IPS DF 4.7 (cell line): ENCODE measurements around the gene SUGT1.

Source experiments
- DNase-seq: peaks from one replicate; pipeline ENCODE4 v3.0.0-alpha.2; 2013; ENCODE audit warnings: low spot score; ENCODE audit errors: extremely low read depth

SUGT1 gene

DNA sequence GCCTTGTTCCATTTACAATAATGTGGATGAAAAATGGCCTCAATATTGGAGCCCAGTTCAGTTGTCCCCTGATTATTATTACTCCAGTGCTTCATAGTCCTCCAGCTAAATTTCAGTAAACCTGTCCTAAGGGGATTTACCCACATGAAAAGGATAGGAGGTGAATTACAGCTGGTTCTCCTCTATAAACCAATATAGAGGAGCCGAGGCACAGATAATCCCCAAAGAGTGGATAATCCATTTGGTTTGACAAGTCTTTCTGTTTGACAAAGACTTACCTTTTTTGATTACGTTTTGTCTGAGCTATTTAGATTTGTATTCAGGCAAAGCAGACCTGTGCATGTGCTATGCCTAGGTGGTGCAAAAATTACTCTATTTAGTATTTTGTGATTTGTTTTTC, 84.3 kb downstream of the SUGT1 start:
- no peak for DNase-seq

DNA sequence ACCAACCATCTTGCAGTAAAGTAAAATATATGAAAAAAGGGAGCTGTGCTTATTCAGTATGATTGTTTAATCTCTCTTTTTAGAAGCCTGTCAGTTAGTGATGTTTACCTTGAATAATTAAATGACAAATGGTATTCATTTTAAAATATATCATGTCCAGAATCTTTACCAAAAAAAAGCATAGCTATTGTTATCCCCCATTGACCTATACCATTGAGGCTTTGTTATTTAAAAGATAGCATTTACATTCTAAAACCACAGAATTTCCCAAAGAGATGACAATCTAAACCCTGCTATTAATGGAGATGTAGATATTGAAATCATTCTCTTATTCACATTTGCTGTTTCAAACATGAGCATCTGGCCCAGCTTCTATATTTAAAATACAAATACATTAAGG, 84.8 kb downstream of the SUGT1 start:
- no peak for DNase-seq

DNA sequence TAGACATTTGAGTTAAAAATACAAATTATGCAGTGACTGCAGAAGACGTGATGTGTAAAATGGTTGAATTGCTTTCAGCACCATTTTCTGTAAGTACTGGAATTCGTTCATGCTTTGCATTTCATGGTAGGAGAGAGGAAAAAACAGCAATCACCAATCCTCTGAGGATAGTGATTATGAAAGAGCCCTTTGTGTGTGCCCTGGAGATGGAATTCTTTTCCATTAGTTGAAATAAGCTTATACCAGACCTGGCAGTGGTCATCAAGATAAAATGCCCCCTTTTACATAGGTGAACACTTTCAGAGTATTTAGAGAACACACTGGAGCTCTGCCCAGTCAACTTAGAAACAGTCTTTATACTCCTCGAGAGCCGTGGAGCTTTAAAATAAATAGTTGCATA, 85.3 kb downstream of the SUGT1 start:
- DNase-seq, result no peak

DNA sequence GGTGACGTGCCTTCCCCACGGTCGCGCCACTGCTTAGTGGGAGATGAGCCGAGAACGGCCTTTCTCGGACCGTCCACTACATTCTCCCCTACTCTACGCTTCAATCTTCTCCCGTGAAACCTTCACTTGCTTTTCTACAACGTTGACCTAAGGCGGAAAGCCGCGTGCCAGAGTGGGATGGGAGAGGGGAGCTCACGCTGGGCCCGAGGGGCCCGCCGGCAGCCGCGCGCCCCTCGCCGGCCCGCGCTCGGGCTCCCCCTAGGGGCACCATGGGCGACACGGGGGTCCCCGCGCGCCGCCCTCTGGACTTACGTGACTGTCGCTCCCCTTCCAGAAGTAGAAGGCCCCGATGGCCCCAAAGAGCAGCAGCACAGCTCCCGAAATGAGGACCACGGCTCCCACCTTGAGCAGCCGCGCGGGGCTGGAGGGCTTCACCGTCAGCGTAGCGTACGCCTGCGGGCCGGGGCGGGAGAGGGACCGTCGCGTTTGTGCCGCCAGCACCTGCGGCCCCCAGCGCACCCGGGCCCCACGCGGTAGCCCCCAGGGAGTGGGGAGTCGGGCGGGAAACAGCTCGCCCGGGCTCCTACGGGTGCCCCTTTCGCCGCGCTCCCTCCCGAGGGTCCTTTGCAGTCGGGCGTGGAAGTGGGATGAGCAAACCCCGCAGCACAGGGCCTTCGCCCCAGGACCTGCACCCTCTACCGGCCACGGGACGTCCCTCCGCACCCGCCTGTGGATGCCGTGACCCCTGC, 86.3 kb downstream of the SUGT1 start:
- no peak for DNase-seq

DNA sequence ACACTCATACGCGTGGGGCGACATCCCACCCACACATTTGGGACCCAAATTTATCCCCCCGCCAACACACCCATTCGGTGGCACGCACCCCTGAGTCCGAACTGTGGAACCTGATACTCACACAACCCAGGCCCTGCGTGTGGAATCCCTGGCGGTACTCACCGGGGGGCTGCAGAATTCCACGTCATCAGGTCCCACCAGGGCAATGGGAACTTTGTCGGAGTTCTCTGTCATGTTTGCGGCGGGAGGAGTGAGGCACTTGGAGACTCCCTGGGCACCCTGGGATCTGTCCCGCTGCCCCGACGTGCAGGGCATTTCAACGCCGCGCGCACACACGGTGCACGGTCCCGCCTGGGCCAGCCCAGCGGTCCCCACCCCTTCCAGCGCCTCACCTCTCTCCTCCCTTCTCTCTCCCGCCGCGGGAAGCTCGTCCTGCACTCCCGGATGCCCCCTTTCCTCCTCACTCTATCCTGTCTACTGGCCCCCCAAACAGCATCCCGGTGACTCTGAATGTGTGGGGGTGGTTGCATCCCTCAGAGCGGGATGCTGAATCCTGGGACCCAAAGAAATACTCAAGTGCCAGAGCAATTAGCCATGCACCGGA, 86.9 kb downstream of the SUGT1 start, which contains the start of gene CNMD:
Gene CNMD (minus strand): TSS at position 353 of the 604 bp plus-strand sequence. CDS start 119 bp downstream, at position 234.
- no peak for DNase-seq

DNA sequence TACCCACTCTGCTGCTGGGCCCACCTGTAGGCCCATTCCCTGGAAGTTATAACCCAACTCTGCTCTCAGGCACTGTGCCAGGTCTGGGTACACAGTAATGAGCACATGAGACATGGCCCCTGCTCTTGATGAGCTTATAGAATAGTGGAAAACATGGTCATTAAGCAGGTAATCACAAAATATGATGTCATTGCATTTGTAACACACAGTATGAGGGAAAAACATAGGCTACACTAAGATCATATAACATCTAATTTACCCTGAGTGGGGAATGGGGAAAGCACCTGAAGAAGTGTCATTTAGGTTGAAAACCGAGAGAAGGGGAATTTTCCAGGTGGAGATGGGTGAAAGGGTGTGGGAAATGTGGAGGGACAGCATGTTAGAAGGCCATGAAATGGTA, 90.9 kb downstream of the SUGT1 start:
- no peak for DNase-seq

DNA sequence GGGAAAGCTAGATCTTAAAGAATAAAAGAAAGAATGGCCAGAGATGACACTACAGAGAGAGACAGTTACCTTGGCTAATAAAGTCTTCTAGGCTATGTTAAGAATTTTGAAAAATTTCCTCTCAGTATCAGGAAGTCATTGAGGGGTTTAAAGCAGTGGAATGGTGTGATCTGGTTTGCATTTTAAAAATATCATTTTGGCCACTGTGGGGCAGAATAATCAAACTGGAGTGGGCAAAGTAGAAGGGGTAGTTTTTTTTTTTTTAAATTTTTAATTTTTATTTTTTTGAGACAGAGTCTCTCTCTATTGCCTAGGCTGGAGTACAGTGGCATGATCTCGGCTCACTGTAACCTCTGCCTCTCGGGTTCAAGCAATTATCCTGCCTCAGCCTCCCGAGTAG, 91.4 kb downstream of the SUGT1 start:
- no peak for DNase-seq

DNA sequence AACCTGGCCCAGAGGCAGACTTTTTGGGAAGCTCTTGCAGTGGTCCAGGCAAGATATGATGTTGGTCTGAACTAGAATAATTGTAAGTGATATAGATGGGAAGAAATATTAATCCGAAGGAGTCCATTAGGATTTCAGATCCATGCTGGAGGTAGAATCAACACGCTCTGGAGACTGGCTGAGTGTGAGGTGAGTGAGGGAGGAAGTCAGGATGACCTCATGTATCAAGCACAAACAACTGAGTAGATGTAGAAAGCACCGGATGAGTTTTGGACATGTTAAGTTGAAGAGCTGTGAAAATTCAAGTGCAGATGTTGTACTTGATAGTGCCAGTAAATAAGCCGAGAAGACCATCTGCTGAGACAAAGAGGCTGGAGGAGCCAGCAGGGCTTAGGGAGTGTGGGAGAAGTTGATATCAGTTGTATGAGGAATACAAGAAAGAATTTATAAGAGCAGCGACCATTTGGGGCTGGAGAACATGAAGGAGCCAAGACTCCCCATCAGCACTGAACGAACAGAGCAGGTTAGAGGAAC, 92.3 kb downstream of the SUGT1 start:
- DNase-seq, result no peak

DNA sequence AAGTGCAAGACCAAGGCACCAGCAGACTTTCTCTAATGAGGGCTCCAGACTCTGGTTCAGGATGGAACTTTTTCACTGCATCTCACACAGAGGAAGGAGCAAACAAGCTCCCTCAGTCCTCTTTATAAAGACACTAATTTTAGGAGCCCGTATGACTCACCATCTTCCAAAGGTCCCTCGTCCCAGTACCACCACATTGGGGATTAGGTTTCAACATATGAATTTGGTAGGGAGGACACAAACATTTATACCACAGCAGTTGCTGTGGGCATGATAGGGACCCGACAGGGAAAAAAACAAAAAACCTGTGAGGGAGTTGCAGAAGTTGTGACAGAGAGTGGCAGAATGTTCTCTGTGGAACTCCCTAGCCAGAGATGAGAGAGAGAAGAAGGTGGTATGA, 93.5 kb downstream of the SUGT1 start:
- no peak for DNase-seq

DNA sequence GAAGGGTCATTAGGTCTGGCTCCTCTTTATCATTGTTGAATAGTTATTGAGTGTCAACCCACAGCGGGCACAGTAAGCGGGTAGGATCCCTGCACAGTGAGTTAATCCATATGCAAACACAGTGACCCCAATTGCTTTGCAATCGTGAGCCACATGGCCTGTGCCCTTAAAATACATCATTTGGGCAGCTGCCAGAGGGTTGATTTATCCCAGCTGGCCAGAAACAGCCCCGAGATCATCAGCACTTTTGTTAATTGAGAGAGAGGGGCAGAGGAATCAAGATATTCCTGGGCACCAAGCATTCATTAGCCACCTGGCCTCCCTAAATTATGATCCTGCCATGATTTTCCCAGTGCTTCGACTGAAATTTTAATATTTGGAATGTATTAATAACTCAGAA, 96.8 kb downstream of the SUGT1 start:
- no peak for DNase-seq
